CD4-positive, alpha-beta T cell treated with Interleukin-17A for 1 hour (primary cell): ENCODE results near the gene ADAD2.

Experiments
- DNase-seq: peaks from one replicate; pipeline ENCODE4 v3.0.0-alpha.2; 2020

Gene ADAD2

GRCh38 chr16:84190731-84191388 lies at the start of gene ADAD2:
TSS of gene ADAD2 (plus strand) at chr16:84191157. CDS start at chr16:84191231, 74 bp downstream.
- no peak for DNase-seq

DNA sequence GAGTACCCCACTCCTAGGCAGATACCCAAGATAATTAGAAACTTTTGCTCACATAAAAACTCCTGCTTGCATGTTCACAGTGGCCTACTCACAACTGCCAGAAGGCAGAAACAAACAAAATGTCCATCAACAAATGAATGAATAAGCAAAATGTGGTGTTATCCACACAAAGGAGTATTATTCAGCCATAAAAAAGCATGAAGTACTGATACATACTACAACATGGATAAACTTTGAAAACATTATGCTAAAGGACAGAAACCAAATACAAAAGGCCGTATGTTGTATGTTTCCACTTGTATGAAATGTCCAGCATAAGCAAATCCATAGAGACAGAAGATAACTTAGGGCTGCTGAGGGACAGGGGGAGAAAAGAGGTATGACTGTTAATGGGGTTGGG lies 47.9 kb upstream of the ADAD2 start:
- no peak for DNase-seq

- no peak for DNase-seq
Measured at GRCh38 chr16:84143784-84144199, 47.2 kb upstream of the ADAD2 start.

DNA sequence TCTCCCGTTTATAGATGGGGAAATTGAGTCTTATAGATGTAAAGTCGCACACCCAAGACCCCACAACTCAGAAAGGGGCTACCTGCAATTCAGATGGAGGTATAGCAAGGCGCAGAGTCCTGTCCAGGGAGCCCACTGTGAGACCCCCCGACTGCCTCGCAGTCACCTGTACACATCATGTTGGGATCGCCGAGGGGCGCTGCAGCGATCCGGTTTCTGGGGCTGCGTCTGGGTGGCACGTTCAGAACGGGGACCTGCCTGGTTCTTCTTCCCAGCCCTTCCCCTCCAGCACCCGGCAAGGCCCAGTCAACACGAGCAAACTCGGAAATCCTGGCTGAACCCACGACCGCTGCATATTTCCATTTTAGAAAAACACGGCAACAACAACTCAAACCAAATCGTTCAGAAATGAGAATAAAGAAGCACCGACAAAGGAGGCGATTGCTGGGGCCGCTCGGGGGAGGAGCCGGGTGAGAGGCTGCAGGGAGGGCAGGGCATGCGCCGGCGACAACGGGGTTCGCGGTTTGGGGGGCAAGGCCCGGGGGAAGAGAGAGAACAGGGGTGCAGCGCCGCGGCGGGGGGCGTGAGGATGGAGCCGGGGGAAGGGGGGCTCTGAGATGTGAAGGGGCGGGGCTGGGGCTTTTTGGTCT lies 46.6 kb upstream of the ADAD2 start:
- peak; percentile 52 for DNase-seq

DNA sequence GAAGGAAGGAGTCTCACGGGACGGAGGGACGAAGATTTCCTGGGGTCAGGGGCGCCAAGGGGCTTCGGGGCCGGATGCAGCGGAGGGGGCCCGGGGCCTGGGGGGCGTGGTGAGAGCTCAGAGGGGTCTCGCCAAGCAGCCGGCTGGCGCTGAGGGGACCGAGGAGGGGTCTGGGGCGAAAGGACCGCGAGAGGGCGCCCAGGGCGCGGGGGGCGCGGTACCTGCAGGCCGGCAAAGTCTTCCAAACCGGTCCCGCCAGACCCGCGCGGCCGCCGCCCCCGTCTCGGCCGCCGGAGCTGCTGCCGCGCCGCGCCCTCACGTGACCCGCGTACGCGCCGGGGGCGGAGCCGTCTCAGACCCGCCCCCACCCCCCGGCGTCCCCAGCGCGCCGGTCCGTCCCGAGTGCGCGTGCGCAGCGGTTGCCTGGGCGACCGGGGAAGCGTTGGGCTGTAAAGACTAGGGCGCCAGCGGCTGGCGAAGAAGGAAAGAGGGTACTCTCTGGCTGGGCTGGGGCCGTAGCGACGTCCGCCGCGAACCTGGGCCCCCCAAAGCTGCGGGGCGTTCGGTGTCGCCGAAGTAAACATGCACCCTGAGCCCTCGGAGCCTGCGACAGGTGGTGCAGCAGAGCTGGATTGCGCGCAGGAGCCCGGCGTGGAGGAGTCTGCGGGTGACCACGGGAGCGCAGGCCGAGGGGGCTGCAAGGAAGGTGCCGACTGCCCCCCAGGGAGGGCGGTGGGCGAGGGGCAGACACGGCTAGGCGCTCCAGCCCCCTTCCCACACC lies 45.9 kb upstream of the ADAD2 start, which contains the start of the genes DNAAF1 and HSDL1:
DNAAF1 (plus strand) TSS at position 450 of the 781 bp plus-strand sequence; CDS start at position 583, 133 bp downstream.
HSDL1 (minus strand) TSS at position 319 of the 781 bp plus-strand sequence. CDS start 13,856 bp downstream, outside the sequence.
- peak; percentile 92 for DNase-seq

GRCh38 chr16:84150926-84151325 lies 40.0 kb upstream of the ADAD2 start:
- no peak for DNase-seq

GRCh38 chr16:84153660-84154214 lies 37.2 kb upstream of the ADAD2 start:
- DNase-seq: no peak

DNA sequence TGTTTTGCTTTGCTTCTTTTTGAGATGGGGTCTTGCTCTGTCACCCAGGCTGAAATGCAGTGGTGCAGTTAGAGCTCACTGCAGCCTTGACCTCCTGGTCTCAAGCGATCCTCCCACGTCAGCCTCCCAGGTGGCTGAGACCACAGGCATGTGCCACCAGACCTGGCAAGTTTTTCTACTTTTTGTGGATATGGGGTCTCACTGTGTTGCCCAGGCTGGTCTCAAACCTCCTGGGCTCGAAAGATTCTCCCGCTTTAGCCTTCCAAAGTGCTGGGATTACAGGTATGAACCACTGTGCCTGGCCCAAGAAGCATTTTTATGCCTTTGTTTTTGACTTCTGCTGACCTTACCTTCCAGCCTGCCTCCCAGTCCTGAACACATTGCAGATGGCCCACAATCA lies 35.7 kb upstream of the ADAD2 start:
- no peak for DNase-seq

GRCh38 chr16:84155771-84156170 lies 35.2 kb upstream of the ADAD2 start:
- DNase-seq: no peak

GRCh38 chr16:84156342-84156784 lies 34.6 kb upstream of the ADAD2 start:
- no peak for DNase-seq

DNA sequence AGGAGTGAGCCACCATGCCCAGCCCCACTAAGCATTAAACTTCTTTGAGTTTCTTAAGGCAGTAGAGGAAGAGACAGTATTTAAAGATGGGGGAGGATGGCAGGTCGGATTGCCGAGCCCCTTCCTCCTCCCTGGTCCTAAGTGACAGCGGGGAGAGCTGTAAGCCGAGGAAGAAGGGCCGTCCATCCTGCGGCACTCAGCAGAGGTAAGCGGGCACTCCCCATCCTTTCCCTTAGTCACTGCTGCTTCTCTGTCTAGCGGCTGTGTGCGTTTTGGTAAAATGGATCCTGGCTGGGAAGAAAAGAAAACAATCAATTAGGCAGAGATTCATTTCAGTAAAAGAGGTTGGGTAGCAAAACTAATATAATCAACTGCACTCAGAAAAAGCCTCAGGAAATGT lies 31.9 kb upstream of the ADAD2 start:
- no peak for DNase-seq

- DNase-seq: no peak
Measured at GRCh38 chr16:84159800-84160199, 31.2 kb upstream of the ADAD2 start.

GRCh38 chr16:84161037-84161436 lies 29.9 kb upstream of the ADAD2 start:
- no peak for DNase-seq

GRCh38 chr16:84161801-84162200 lies 29.2 kb upstream of the ADAD2 start:
- no peak for DNase-seq

GRCh38 chr16:84165746-84166145 lies 25.2 kb upstream of the ADAD2 start:
- no peak for DNase-seq

- no peak for DNase-seq
Measured at GRCh38 chr16:84166796-84167695, 23.9 kb upstream of the ADAD2 start.

DNA sequence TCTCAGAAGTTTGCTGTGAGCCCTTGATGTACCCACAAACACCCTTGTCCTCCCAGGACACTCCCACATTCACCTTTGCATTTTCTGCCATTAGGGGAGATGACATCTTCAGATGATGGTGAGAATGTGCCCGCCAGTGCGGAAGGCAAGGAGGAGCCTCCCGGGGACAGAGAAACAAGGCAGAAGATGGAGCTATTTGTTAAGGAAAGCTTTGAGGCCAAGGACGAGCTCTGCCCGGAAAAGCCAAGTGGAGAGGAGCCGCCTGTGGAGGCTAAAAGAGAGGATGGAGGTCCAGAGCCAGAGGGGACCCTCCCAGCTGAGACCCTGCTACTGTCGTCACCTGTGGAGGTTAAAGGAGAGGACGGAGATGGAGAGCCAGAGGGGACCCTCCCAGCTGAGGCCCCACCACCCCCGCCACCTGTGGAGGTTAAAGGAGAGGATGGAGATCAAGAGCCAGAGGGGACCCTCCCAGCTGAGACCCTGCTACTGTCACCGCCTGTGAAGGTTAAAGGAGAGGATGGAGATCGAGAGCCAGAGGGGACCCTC lies 21.1 kb upstream of the ADAD2 start:
- no peak for DNase-seq

DNA sequence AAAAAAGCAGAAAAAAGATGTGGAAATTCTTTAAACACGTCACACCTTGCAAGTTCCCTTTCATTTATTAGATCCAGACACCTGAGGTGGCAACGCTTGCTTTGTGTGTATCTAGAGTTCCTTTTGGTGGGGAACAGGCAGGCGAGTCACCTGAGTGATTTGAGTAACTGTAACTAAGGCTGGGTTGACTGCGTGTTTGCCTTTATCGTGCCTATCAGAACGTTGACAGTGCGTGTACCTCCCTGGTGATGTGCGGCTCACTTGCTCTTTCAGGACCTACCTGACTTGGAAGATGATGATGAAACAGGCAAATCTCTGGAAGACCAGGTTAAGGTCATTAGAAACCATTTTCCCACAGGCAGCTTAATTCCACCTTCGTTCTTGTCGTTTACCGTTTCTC lies 16.6 kb upstream of the ADAD2 start:
- no peak for DNase-seq

DNA sequence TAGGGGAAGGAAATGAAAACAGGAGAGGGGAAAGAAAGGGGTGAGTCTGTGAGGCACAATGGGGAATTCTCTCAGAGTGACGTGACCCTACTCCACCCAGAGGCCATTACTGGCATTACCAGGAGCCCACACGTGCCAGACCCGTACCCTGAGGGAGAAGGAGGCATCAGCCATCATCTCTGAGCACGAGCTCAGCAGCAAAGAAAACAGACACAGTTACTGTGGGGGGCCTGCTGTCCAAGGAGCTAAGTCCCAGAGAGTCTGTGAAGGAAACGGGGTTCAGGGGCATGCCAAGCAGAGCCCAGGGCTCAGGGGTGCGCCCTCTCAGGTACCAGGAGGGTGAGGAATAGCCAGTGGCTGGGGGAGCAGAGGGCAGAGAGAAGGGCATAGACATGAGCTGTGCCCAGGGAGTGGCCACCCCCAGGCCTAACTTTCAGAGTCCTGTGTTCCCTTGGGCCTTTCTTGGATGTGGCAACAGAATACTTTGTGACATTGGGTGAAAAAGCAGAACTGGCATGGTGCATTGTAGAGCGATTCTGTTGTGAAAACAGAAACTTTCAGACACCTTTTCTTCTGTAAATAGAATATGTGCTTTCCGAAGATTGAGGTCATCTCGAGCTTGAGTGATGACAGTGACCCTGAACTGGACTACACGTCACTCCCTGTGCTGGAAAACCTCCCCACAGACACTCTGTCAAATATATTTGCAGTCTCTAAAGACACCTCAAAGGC lies 15.4 kb upstream of the ADAD2 start:
- DNase-seq: peak; percentile 11

DNA sequence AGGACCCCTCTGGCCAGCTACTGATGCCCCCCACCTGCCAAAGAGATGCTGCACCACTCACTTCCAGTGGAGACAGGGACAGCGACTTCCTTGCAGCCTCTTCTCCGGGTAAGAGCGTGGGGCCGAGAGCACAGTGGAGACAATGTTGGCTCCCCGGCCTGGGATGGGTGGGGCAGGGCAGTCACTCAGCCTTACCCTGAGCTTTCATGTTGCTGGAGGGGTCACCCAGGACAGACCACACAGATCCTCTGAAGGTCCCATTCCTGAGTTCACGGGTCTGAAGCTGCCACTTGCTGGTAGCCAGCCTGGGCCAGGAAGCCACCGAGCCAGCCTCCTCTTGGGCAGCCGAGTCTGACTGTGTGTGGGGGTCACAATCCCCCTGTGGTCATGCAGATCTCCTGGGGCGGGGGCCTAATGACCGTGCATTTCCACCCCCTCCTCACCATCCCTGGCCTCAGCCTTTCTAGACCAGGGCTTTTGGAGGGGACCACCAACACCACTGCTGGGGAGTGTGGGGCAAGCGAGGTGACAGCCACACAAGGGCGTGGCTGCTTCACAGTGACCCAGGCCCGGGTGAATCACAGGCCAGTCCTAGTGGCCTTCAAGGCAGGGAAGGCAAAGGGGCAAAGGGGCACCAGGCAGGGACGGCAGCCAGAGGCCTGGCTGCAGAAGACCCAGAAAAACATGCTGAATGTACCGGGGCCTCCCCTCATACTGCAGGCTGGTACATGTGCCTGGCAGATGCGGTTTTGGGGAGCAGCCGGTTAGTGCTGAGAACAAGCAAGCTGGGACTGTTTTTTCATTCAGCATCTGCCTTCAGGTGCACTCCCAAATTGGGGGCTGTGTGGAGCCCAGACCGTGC lies 14.5 kb upstream of the ADAD2 start:
- DNase-seq: no peak
